A549 (cell line): Measurements from ENCODE around the gene SLC23A2. TPM values are rescaled to one million over a fixed set of nuclear protein-coding genes. Genes with fewer than 3 reads are reported as not detected.

ENCODE experiments used
- ATAC-seq, 2 experiments: fragments of 200-7000 bp in 1 of 2; fragments of >200 bp in 1 of 2; cut with Nextera tagmentation in 1 of 2; cut with Tn5 transposase in 1 of 2; 3 replicates each; pipeline versions ENCODE4 v1.8.0 to v1.9.1; 2018 to 2020; ENCODE audit warnings: mild to moderate bottlenecking in 1 of 2, moderate library complexity in 1 of 2
- CTCF ChIA-PET: fragments of 300-600 bp; sonication (Branson Sonifier 250); formaldehyde crosslinking; extraction: SDS; loops from one replicate; lab custom pipeline; 2021; ENCODE audit warnings: antibody characterized with exemption, inconsistent platforms; lab: Yijun Ruan, JAX
- POLR2A ChIA-PET: fragments of 350-600 bp; formaldehyde crosslinking; extraction: SDS; loops from one replicate; lab custom pipeline; 2021; ENCODE audit warnings: antibody characterized with exemption, inconsistent platforms; lab: Yijun Ruan, JAX
- DNase-seq, 2 experiments: peaks; one replicate each; pipeline versions ENCODE4 v3.0.0 to v3.0.0-alpha.2; 2011 to 2016; ENCODE audit warnings: low read depth in 1 of 2, low spot score in 1 of 2
- FAIRE-seq: peaks from 2 replicates; lab custom pipeline; 2011; peaks lifted over from hg19 to GRCh38; lab: Jason Lieb, UNC
- H3K27ac ChIP-seq, 2 experiments: fragments of >200 bp; sonication (Bioruptor Twin); formaldehyde crosslinking; 3 replicates each; pipeline ENCODE4 v1.5.1; 2016 to 2017
- H3K4me1 ChIP-seq: fragments of >200 bp; sonication (Bioruptor Twin); formaldehyde crosslinking; 3 replicates; pipeline ENCODE4 v1.6.1; 2016
- H3K4me2 ChIP-seq: fragments of >200 bp; sonication (Bioruptor Twin); formaldehyde crosslinking; 3 replicates; pipeline ENCODE4 v1.6.1; 2016
- H3K4me3 ChIP-seq: fragments of >200 bp; sonication (Bioruptor Twin); formaldehyde crosslinking; 3 replicates; pipeline ENCODE4 v1.5.1; 2016
- H3K9me3 ChIP-seq: fragments of >200 bp; sonication (Bioruptor Twin); formaldehyde crosslinking; 3 replicates; pipeline ENCODE4 v1.6.1; 2016
- BCL3 ChIP-seq: fragments of >200 bp; sonication (Bioruptor Twin); formaldehyde crosslinking; IDR thresholded peaks from 3 replicates; pipeline ENCODE4 v1.6.1; 2016
- BHLHE40 ChIP-seq: IDR thresholded peaks from 2 replicates; pipeline ENCODE4 v1.6.1; 2012; ENCODE audit warnings: low read depth, low read length, inconsistent platforms
- CBX2 ChIP-seq: fragments of 200-600 bp; sonication (generic); IDR thresholded peaks from 2 replicates; pipeline ENCODE4 v1.6.1; 2016; ENCODE audit warnings: low read depth, mild to moderate bottlenecking, borderline replicate concordance
- CHD4 ChIP-seq: fragments of 200-600 bp; sonication (generic); IDR thresholded peaks from 2 replicates; pipeline ENCODE4 v1.6.1; 2016; ENCODE audit warnings: antibody characterized with exemption, mild to moderate bottlenecking, borderline replicate concordance
- CTCF ChIP-seq: fragments of >200 bp; sonication (Bioruptor Twin); formaldehyde crosslinking; IDR thresholded peaks from 3 replicates; pipeline ENCODE4 v1.5.1; 2016
- EHF ChIP-seq: fragments of 250-450 bp; sonication (Bioruptor Pico); IDR thresholded peaks from 2 replicates; pipeline ENCODE4 v1.5.0; 2020; ENCODE audit warnings: mild to moderate bottlenecking
- ELK1 ChIP-seq: fragments of 150-350 bp; IDR thresholded peaks from 2 replicates; pipeline ENCODE4 v1.6.1; 2014; ENCODE audit warnings: low read depth, mild to moderate bottlenecking, low read length
- HMGXB4 ChIP-seq: fragments of 250-450 bp; sonication (Bioruptor Pico); IDR thresholded peaks from 2 replicates; pipeline ENCODE4 v1.5.0; 2021; ENCODE audit warnings: mild to moderate bottlenecking, moderate library complexity, borderline replicate concordance
- HOXA7 ChIP-seq: fragments of 250-450 bp; sonication (Bioruptor Pico); IDR thresholded peaks from 2 replicates; pipeline ENCODE4 v1.5.0; 2020; ENCODE audit warnings: mild to moderate bottlenecking, moderate library complexity
- JUN ChIP-seq, 2 experiments: fragments of >200 bp; sonication (Bioruptor Twin); formaldehyde crosslinking; IDR thresholded peaks; 2 replicates in 1 of 2; 3 replicates in 1 of 2; pipeline ENCODE4 v1.6.1; 2016 to 2017
- JUNB ChIP-seq: fragments of >200 bp; sonication (Bioruptor Twin); formaldehyde crosslinking; IDR thresholded peaks from 2 replicates; pipeline ENCODE4 v1.6.1; 2016
- KDM1A ChIP-seq: fragments of 200-600 bp; sonication (generic); IDR thresholded peaks from 2 replicates; pipeline ENCODE4 v1.6.1; 2016; ENCODE audit warnings: low read depth, mild to moderate bottlenecking
- KDM5A ChIP-seq: fragments of 200-600 bp; sonication (generic); IDR thresholded peaks from 2 replicates; pipeline ENCODE4 v1.6.1; 2016; ENCODE audit warnings: antibody characterized with exemption, mild to moderate bottlenecking
- NR3C1 ChIP-seq: fragments of >200 bp; sonication (Bioruptor Twin); formaldehyde crosslinking; IDR thresholded peaks from 3 replicates; pipeline ENCODE4 v1.6.1; 2017
- RARB ChIP-seq: fragments of 250-450 bp; sonication (Bioruptor Pico); IDR thresholded peaks from 2 replicates; pipeline ENCODE4 v1.8.0; 2021; ENCODE audit warnings: mild to moderate bottlenecking, moderate library complexity
- RCOR1 ChIP-seq: fragments of 150-350 bp; IDR thresholded peaks from 2 replicates; pipeline ENCODE4 v1.6.1; 2014; ENCODE audit warnings: antibody characterized with exemption, low read length, low read depth
- RNF2 ChIP-seq: fragments of 200-600 bp; sonication (generic); IDR thresholded peaks from 2 replicates; pipeline ENCODE4 v1.6.1; 2016; ENCODE audit warnings: low read depth, mild to moderate bottlenecking, antibody characterized with exemption, moderate library complexity, borderline replicate concordance
- SMC3 ChIP-seq: fragments of >200 bp; sonication (Bioruptor Twin); formaldehyde crosslinking; IDR thresholded peaks from 3 replicates; pipeline ENCODE4 v1.6.1; 2018; ENCODE audit warnings: inconsistent platforms
- SREBF2 ChIP-seq: fragments of 450-650 bp; IDR thresholded peaks from 2 replicates; pipeline ENCODE4 v1.6.1; 2014; ENCODE audit warnings: mild to moderate bottlenecking, moderate library complexity
- TP53 ChIP-seq: fragments of 250-450 bp; sonication (Bioruptor Pico); IDR thresholded peaks from 2 replicates; pipeline ENCODE4 v1.5.0; 2021; ENCODE audit warnings: mild to moderate bottlenecking, moderate library complexity
- ZSCAN20 ChIP-seq: fragments of 250-450 bp; sonication (Bioruptor Pico); IDR thresholded peaks from 2 replicates; pipeline ENCODE4 v1.8.0; 2022; ENCODE audit warnings: mild to moderate bottlenecking, moderate library complexity
- WGBS: methylation state at CpG from one replicate; pipeline ENCODE4 v1.1.6; 2017; ENCODE audit errors: missing lambda C conversion rate; 5-methylcytosine and 5-hydroxymethylcytosine counted together
- polyA plus RNA-seq, 4 experiments: library from polyadenylated mRNA; depleted of rRNA in 3 of 4; stranded (reverse); fragments of >200 nt; fragmentation: RNase III in 1 of 4; extraction: RNeasy Plus Mini Kit Qiagen cat#74134 plus additional on column Dnase treatment in 1 of 4; gene quantifications; 2 replicates in 3 of 4; 3 replicates in 1 of 4; pipeline ENCODE4 v1.2.3, GENCODE V29; 2011 to 2017
- TF ChIP-seq, protein P1 (sequence below): fragments of >200 bp; sonication (Bioruptor Twin); formaldehyde crosslinking; IDR thresholded peaks from 2 replicates; pipeline ENCODE4 v1.6.1; 2016
- TF ChIP-seq, protein P2 (sequence below): fragments of 250-450 bp; sonication (Bioruptor Pico); IDR thresholded peaks from 2 replicates; pipeline ENCODE4 v1.5.0; 2020; ENCODE audit warnings: low read depth, mild to moderate bottlenecking, moderate library complexity
- TF ChIP-seq, protein P3 (sequence below): IDR thresholded peaks from 2 replicates; pipeline ENCODE4 v1.6.1; 2012

The SLC23A2 gene
- polyA plus RNA-seq, 2 of the 4 experiments (the other 2 are of a cell fraction), result 13.1 to 47.8 TPM

GRCh38 chr20:4876301-4876700, 125.0 kb downstream of the SLC23A2 start:
- WGBS, result 69% methylated on average over 4 of the region's 4 CpGs
- CTCF ChIA-PET, result no interaction called here

DNA sequence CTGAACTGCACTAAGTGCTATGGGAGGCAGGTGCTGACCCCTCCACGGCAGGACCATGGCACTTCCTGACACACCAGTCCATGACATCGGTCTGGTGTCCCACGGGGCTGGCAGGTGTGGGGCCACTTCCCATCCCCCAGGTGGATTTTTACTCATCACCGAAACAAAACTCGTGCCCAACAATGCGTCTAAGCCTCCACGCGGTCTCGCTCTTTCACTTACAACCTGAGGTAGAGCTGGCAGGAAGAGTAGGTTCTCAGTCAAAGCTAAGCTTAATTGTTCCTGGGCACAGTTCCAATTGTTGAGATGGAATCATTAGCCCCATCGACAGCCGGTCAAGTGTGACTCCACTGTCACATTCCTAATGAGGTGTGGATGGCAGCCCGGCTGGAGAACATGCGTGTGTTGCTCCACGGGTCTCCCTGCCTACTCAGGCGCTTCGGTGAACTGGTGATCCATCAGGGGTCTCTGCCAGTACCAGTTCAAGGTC, 125.7 kb downstream of the SLC23A2 start:
- TF ChIP-seq CBX2, result no peak
- TF ChIP-seq EHF (CRISPR knock-in tag), result no peak
- TF ChIP-seq ZSCAN20 (CRISPR knock-in tag), result no peak
- no peak for TF ChIP-seq JUN (IDR thresholded peaks at IDR 0.05)
- no peak for TF ChIP-seq SREBF2
- TF ChIP-seq CHD4, result no peak
- no peak for TF ChIP-seq CTCF
- no peak overlapping the region for H3K4me3 ChIP-seq
- ATAC-seq (no peak), FAIRE-seq (no peak), DNase-seq (no peak)
- POLR2A ChIA-PET, result no interaction called here
- CTCF ChIA-PET, result interaction anchor here (1.4 kb wide), 1 partner anchor 225 kb away, joined by 6 read pairs; no protein-coding TSS in a partner anchor
- no peaks in the 10 kb centered on the region for H3K9me3 ChIP-seq
- no peaks in the 10 kb centered on the region for H3K4me1 ChIP-seq
- no peak overlapping the region for H3K4me2 ChIP-seq
- 92% methylated on average over 16 of the region's 16 CpGs for WGBS
- no peak overlapping the region for H3K27ac ChIP-seq

More at GRCh38 chr20:4876301-4876700, 125.0 kb downstream of the SLC23A2 start:
- Histone ChIP-seq H3K27ac (no peak overlapping the region), H3K4me1 (no peaks in the 10 kb centered on the region), H3K4me3 (no peak overlapping the region), H3K9me3 (no peaks in the 10 kb centered on the region), H3K4me2 (no peak overlapping the region)
- TF ChIP-seq SREBF2 (no peak), KDM5A (no peak), NR3C1 (no peak), BHLHE40 (no peak), EHF (CRISPR knock-in tag) (no peak), TP53 (CRISPR knock-in tag) (no peak), SMC3 (no peak), HMGXB4 (CRISPR knock-in tag) (no peak)
- TF ChIP-seq, protein P1, sequence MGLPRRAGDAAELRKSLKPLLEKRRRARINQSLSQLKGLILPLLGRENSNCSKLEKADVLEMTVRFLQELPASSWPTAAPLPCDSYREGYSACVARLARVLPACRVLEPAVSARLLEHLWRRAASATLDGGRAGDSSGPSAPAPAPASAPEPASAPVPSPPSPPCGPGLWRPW, result no peak
- TF ChIP-seq, protein P2, sequence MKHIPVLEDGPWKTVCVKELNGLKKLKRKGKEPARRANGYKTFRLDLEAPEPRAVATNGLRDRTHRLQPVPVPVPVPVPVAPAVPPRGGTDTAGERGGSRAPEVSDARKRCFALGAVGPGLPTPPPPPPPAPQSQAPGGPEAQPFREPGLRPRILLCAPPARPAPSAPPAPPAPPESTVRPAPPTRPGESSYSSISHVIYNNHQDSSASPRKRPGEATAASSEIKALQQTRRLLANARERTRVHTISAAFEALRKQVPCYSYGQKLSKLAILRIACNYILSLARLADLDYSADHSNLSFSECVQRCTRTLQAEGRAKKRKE (CRISPR knock-in tag), result no peak
- no peak for FAIRE-seq
- no peak for ATAC-seq
- DNase-seq, result no peak
- POLR2A ChIA-PET, result no interaction called here

GRCh38 chr20:4873396-4873795, 127.9 kb downstream of the SLC23A2 start:
- DNase-seq (no peak), ATAC-seq (no peak), FAIRE-seq (no peak)
- H3K4me2 ChIP-seq, result no peak overlapping the region
- H3K27ac ChIP-seq, result no peak overlapping the region
- H3K4me3 ChIP-seq, result no peak overlapping the region
- H3K4me1 ChIP-seq, result peaks cover 18% of the 10 kb centered on the region
- ChIA-PET CTCF (interaction anchor here (0.6 to 1.1 kb wide), 4 partner anchors 20 to 536 kb away, joined by 3 read pairs; no protein-coding TSS in a partner anchor), POLR2A (no interaction called here)
- no peaks in the 10 kb centered on the region for H3K9me3 ChIP-seq
- TF ChIP-seq RCOR1, result no peak
- TF ChIP-seq, protein P1, result no peak
- no peak for TF ChIP-seq RARB (CRISPR knock-in tag)
- TF ChIP-seq HMGXB4 (CRISPR knock-in tag), result no peak
- TF ChIP-seq BCL3, result no peak
- no peak for TF ChIP-seq ELK1
- TF ChIP-seq SMC3, result no peak
- TF ChIP-seq EHF (CRISPR knock-in tag), result no peak
- no peak for TF ChIP-seq TP53 (CRISPR knock-in tag)
- TF ChIP-seq HOXA7 (CRISPR knock-in tag), result no peak
- TF ChIP-seq RNF2, result no peak
- TF ChIP-seq JUNB, result no peak
- no peak for TF ChIP-seq KDM1A
- TF ChIP-seq, protein P3, sequence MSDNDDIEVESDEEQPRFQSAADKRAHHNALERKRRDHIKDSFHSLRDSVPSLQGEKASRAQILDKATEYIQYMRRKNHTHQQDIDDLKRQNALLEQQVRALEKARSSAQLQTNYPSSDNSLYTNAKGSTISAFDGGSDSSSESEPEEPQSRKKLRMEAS, result no peak
- TF ChIP-seq, all 56 proteins: peak for 0
- 96% methylated on average over 2 of the region's 2 CpGs for WGBS
